ENCODE results near the gene LRMDA. TPM values are rescaled to one million over a fixed set of nuclear protein-coding genes. Genes with fewer than 3 reads are reported as not detected.

The LRMDA gene
- total and polyA plus RNA-seq, 7 donors, result 1.0 to 5.7 (median 2.5) TPM

GRCh38 chr10:75916906-75917305 is 485.5 kb downstream of the LRMDA start:
- Histone ChIP-seq H3K36me3 (ENCODE audit: insufficient read depth in 1 of 2, low read depth in 1 of 2) (no peaks in the 10 kb centered on the region), H3K4me1 (no peaks in the 10 kb centered on the region), H3K27me3 (ENCODE audit: insufficient read depth in 3 of 3, low read length in 2 of 3) (no peaks in the 10 kb centered on the region), H3K27ac (no peak overlapping the region), H3K9me3 (no peaks in the 10 kb centered on the region), H3K4me3 (no peak overlapping the region)
- TF ChIP-seq CTCF (IDR thresholded peaks at IDR 0.05), result no peak
- ATAC-seq (no peak), DNase-seq (no peak)
- intact Hi-C loops (cut with DNase I), result no loop called here
- 63 to 70% (median 68%) methylated on average over 3 of the region's 3 CpGs for WGBS, 3 donors

- intact Hi-C loops (cut with DNase I), result loop anchor here (5.0 to 10.0 kb wide), 2 partner anchors 515 to 518 kb away; partner anchors contain the start of gene ZNF503 (in 2 of the 2)
- Histone ChIP-seq H3K36me3 (ENCODE audit: insufficient read depth in 1 of 2, low read depth in 1 of 2) (no peaks in the 10 kb centered on the region), H3K4me3 (no peak overlapping the region), H3K27ac (no peak overlapping the region), H3K27me3 (ENCODE audit: insufficient read depth in 3 of 3, low read length in 2 of 3) (peaks cover 0 to 2% (median 0%) of the 10 kb centered on the region in 3 donors), H3K9me3 (no peaks in the 10 kb centered on the region), H3K4me1 (no peaks in the 10 kb centered on the region)
- TF ChIP-seq CTCF (IDR thresholded peaks at IDR 0.05), result no peak
- no peak for DNase-seq
- no peak for ATAC-seq
- 70 to 85% (median 75%) methylated on average over 2 of the region's 2 CpGs for WGBS, 3 donors
These were observed 488.5 kb downstream of the LRMDA start for GRCh38 chr10:75919913-75920312.

- intact Hi-C loops (cut with DNase I), result loop anchor here (5.0 to 10.0 kb wide), 2 partner anchors 518 to 520 kb away; partner anchors contain the start of gene ZNF503 (in 2 of the 2)
- Histone ChIP-seq H3K4me1 (no peaks in the 10 kb centered on the region), H3K36me3 (ENCODE audit: insufficient read depth in 1 of 2, low read depth in 1 of 2) (no peaks in the 10 kb centered on the region), H3K9me3 (no peaks in the 10 kb centered on the region), H3K27me3 (ENCODE audit: insufficient read depth in 3 of 3, low read length in 2 of 3) (peaks cover 0 to 2% (median 0%) of the 10 kb centered on the region in 3 donors), H3K27ac (no peak overlapping the region), H3K4me3 (no peak overlapping the region)
- DNase-seq, result no peak
- ATAC-seq, result no peak
- no peak for TF ChIP-seq CTCF (IDR thresholded peaks at IDR 0.05)
These were observed 491.0 kb downstream of the LRMDA start for GRCh38 chr10:75922435-75922834.

GRCh38 chr10:75924309-75924902 is 493.0 kb downstream of the LRMDA start:
- Histone ChIP-seq H3K4me3 (no peak overlapping the region), H3K4me1 (no peaks in the 10 kb centered on the region), H3K27ac (no peak overlapping the region), H3K9me3 (no peaks in the 10 kb centered on the region), H3K36me3 (ENCODE audit: insufficient read depth in 1 of 2, low read depth in 1 of 2) (no peaks in the 10 kb centered on the region), H3K27me3 (ENCODE audit: insufficient read depth in 3 of 3, low read length in 2 of 3) (peaks cover 0 to 2% (median 0%) of the 10 kb centered on the region in 3 donors)
- TF ChIP-seq CTCF (IDR thresholded peaks at IDR 0.05), result no peak
- no peak for ATAC-seq
- DNase-seq, result no peak
- 32 to 53% (median 37%) methylated on average over 9 of the region's 9 CpGs for WGBS, 3 donors
- intact Hi-C loops (cut with DNase I), result loop anchor here (5.0 to 10.0 kb wide), 2 partner anchors 520 to 522 kb away; partner anchors contain the start of gene ZNF503 (in 2 of the 2)
